Retinal pigment epithelial cell (primary cell): Measurements from ENCODE around the gene SARDH.
A peak's percentile ranks its signal among the peaks of the same experiment; 100 is the strongest.

Source experiments
- DNase-seq: peaks from one replicate; pipeline ENCODE4 v3.0.0-alpha.2; 2010; ENCODE audit warnings: low read depth
- H3K4me3 ChIP-seq: 2 replicates; pipeline ENCODE4 v1.5.1; 2011; ENCODE audit warnings: mild to moderate bottlenecking, low read length, control low read depth, moderate library complexity
- TF ChIP-seq, protein P1 (sequence below): conservative IDR thresholded peaks from 2 replicates; pipeline ENCODE4 v1.5.1; 2011; ENCODE audit warnings: low read depth, low read length, control low read depth, inconsistent platforms

The SARDH gene

DNA sequence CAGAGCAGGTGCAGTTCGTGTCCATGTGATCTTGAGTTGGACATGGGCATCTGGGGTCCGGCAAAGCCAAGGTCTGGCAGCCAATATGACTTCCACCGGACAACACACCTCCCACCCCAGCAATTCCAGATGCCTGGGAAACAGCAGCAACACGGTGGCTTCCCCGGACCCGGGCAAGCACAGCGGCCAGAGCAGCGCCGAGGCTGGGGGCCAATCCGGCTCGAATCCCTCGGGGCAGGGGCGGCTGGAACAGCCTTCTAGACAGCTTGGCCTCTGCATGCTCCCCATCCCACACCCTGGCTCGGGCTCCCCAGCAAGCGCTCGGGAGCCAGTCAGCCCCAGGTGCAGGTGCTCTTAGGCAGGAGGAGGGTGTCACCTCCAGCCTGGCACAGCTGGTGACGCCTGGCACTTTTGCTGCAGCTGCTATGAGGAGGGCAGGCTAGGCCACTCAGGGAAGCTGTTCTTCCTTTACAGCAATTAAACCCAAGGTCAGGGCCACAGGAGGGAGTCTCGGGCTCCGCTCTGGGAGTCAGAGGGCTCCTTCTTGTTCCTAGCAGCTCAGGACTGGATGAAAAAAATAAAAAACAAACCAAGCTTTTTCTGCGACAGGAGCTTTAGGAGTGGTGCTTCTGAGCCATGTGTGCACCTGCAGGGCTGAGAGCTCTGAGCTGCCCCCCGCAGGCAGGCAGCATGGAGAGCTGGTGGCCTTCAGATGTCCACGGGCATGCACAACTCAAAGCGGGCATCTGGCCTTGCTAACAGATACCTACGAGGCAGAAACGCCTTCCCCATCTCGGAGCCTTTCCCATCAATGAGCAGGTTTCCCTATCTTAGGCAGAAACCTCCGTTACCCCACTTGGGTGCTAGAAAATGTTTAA is 73.7 kb downstream of the SARDH start:
- DNase-seq = no peak
- H3K4me3 ChIP-seq = no peak overlapping the region
- TF ChIP-seq, protein P1, sequence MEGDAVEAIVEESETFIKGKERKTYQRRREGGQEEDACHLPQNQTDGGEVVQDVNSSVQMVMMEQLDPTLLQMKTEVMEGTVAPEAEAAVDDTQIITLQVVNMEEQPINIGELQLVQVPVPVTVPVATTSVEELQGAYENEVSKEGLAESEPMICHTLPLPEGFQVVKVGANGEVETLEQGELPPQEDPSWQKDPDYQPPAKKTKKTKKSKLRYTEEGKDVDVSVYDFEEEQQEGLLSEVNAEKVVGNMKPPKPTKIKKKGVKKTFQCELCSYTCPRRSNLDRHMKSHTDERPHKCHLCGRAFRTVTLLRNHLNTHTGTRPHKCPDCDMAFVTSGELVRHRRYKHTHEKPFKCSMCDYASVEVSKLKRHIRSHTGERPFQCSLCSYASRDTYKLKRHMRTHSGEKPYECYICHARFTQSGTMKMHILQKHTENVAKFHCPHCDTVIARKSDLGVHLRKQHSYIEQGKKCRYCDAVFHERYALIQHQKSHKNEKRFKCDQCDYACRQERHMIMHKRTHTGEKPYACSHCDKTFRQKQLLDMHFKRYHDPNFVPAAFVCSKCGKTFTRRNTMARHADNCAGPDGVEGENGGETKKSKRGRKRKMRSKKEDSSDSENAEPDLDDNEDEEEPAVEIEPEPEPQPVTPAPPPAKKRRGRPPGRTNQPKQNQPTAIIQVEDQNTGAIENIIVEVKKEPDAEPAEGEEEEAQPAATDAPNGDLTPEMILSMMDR = peak; percentile 27

DNA sequence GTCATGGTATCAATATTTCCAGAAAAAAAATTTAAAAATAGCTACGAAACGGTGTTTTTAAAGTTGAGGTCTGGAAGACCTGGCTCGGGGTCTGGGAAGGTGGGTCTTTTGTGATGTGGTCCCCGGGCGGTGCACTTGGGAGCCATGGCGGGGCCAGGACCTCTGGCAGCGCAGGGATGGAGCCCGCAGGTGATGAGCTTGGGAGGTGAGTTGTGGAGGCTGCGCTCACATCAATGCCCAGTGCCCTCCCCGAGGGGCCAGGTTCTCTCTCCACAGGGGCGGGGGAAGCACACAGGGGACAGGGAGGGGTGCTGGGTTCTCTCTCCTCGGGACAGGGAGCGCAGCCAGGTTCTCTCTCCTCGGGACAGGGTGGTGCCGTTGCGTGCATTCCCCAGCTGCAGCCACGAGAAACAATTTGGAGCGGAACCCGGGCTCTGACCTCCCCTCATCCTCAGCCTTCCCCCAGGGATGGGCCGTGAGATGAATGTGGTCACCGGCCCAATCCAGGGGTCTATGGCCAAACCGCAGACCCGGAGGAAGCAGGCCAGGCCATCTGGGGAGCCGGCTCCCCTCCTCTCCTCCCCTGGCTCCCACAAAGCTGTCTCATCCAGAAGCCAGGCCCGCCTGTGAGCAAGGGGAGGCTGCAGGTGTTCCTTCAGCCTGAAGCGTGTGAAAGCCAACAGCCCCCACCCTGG is 76.2 kb downstream of the SARDH start:
- no peak overlapping the region for H3K4me3 ChIP-seq
- DNase-seq = no peak
- TF ChIP-seq, protein P1 = no peak

DNA sequence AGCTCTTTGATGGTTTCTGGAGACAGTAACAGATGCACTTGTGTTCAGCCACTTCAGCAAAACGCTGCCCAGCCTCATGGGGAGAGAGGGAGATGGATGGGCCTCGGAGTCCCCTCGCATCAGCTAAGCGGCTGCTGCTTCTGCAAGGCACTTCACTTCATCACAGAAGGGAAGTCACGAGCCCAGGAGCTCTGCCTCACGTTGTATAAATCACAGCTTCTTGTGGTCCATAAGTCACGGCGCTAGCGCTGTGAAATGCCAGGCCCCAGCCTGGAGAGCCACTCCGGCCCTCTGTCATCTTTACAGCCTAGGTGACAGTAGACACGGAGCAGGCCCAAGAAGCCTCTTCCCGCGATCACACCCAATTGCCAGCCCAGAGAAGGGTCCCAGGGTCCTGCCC is 78.6 kb downstream of the SARDH start:
- no peak for DNase-seq
- H3K4me3 ChIP-seq = no peak overlapping the region
- TF ChIP-seq, protein P1 = no peak

DNA sequence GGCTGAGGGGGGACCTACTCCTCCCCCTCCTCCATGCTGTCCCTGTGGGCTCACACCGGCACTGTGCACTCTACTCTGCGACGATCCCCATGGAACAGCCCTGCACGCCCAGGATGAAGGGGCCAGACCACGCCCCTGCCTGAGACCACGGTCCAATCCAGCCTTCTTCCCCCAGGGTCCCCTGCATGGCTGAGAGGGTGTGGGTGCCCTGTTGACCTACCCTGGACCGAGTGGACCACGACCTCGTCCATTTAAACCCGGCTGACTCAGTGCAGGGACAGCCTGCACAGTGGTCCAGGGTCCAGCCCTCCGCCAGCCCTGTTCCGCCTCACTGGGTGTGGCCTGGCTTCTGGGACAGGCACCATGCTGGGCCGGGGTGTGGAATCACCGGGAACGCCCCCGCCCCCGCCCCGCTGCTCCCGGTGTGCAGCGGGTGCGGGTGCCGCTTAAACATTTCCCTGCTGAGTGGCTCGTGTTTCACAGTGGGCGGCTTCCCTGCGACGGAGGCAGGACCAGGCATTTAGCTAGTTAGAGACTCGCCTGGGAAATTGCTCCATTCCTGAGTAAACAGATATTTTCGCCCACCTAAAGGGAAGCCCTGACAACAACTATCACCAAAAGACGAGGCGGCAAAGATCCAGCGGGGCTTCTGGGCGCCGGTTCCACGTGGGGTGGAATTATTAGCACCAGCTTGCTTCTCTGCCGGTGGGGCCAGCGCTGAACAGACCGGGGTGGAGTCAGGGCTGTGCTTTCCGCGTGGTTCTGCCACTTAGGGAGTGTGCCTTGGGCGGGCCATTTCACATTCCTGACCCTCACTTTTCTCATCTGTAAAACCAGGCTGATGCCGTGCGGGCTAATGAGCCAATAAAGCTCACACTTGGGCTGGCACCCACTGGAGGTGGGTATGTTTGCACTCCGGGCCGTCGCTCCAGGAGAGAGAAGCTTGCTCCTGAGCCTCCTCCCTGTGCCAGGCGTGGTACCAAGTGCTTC is 79.4 kb downstream of the SARDH start:
- peak overlapping the region; percentile 10 for H3K4me3 ChIP-seq
- TF ChIP-seq, protein P1 = no peak
- DNase-seq = no peak

DNA sequence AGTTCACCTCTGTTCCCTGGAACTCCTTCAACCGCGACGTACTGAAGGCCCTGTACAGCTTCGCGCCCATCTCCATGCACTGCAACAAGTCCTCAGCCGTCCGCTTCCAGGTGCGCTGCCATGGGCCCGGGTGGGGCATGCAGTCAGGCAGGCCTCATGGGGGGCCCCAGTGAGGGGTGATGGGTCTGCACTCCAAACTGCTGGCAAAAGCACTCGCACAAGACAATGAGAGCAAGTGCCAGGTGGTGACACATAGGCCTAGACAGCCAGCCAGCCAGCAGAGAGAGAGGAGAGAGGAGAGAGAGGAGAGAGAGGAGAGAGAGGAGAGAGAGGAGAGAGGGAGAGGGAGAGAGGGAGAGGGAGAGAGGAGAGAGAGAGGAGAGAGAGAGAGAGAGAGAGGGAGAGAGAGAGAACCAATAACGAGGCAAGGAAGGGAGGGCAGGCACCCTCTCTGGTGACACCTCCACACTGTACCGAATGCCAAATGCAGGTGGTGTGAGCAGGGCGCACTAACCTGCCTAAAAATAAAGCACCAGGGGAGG is 81.0 kb downstream of the SARDH start:
- TF ChIP-seq, protein P1 = no peak
- no peak overlapping the region for H3K4me3 ChIP-seq
- DNase-seq = no peak
